ENCODE measurements around the gene GFY.

Gene GFY

GRCh38 chr19:49427339-49427738 is 2.2 kb downstream of the GFY start:
- no peaks in the 10 kb centered on the region for H3K9me3 ChIP-seq (ENCODE audit: control insufficient read depth in 5 of 5, low read length in 5 of 5)
- H3K27ac ChIP-seq (ENCODE audit: low read depth, low read length) = no peak overlapping the region
- H3K27me3 ChIP-seq (ENCODE audit: control insufficient read depth in 5 of 5, insufficient read depth in 4 of 5, low read length in 5 of 5) = peaks cover 56 to 82% (median 77%) of the 10 kb centered on the region in 5 donors
- peaks cover 0 to 25% (median 16%) of the 10 kb centered on the region in 5 donors for H3K4me1 ChIP-seq (ENCODE audit: control insufficient read depth in 5 of 5, insufficient read depth in 5 of 5, low read length in 5 of 5)
- H3K9ac ChIP-seq (ENCODE audit: low read length in 5 of 5) = no peak overlapping the region
- H3K36me3 ChIP-seq (ENCODE audit: control insufficient read depth in 5 of 5, insufficient read depth in 5 of 5, low read length in 5 of 5) = peaks cover 0 to 4% (median 0%) of the 10 kb centered on the region in 5 donors
- H3K4me3 ChIP-seq (ENCODE audit: low read depth in 1 of 5, low read length in 5 of 5) = no peak overlapping the region

GRCh38 chr19:49427855-49428546 is 2.8 kb downstream of the GFY start:
- H3K4me3 ChIP-seq (ENCODE audit: low read depth in 1 of 5, low read length in 5 of 5) = no peak overlapping the region
- H3K9me3 ChIP-seq (ENCODE audit: control insufficient read depth in 5 of 5, low read length in 5 of 5) = no peaks in the 10 kb centered on the region
- no peak overlapping the region for H3K9ac ChIP-seq (ENCODE audit: low read length in 5 of 5)
- H3K4me1 ChIP-seq (ENCODE audit: control insufficient read depth in 5 of 5, insufficient read depth in 5 of 5, low read length in 5 of 5) = peaks cover 0 to 19% (median 10%) of the 10 kb centered on the region in 5 donors
- peaks cover 51 to 79% (median 77%) of the 10 kb centered on the region in 5 donors for H3K27me3 ChIP-seq (ENCODE audit: control insufficient read depth in 5 of 5, insufficient read depth in 4 of 5, low read length in 5 of 5)
- peaks cover 0 to 4% (median 0%) of the 10 kb centered on the region in 5 donors for H3K36me3 ChIP-seq (ENCODE audit: control insufficient read depth in 5 of 5, insufficient read depth in 5 of 5, low read length in 5 of 5)
- no peak overlapping the region for H3K27ac ChIP-seq (ENCODE audit: low read depth, low read length)

DNA sequence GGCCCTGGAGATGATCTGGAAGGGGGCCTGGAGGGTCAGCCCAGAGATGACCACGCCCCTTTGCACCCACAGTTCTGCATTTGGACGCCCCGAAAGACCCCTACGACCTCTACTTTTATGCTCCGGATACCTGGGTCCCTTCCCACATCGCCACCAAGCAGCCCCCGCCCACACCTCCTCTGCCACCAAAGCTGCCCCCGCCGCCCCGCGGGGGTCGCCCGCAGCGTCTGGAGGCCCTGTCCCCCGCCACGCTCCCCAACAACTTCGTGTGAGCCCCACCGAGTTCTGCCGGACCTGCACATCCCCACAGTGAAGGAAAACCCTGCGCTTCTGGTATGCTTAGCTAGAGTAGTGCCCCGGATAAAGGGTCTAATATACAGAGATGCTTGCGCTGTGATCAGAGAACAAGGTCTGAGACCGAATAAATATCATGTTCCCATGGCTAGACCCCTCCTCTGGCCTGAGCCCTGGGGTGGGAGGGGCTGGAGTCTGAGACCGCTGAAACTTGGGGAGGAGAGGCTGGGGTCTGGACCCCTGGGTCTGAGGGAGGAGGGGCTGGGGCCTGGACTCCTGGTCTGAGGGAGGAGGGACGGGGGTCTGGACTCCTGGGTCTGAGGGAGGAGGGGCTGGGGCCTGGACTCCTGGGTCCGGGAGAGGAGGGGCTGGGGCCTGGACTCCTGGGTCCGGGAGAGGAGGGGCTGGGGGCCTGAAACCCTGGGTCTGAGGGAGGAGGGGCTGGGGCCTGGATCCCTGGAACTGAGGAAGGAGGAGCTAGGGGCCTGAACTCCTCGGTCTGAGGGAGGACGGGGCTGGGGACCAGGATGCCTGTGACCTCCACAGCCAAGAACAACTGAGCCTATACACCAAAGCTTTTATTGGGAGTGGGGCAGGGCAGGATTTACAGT is 3.6 kb downstream of the GFY start:
- no peak overlapping the region for H3K27ac ChIP-seq (ENCODE audit: low read depth, low read length)
- H3K4me1 ChIP-seq (ENCODE audit: control insufficient read depth in 5 of 5, insufficient read depth in 5 of 5, low read length in 5 of 5) = peaks cover 0 to 13% (median 8%) of the 10 kb centered on the region in 5 donors
- H3K9me3 ChIP-seq (ENCODE audit: control insufficient read depth in 5 of 5, low read length in 5 of 5) = no peaks in the 10 kb centered on the region
- peaks cover 0 to 4% (median 0%) of the 10 kb centered on the region in 5 donors for H3K36me3 ChIP-seq (ENCODE audit: control insufficient read depth in 5 of 5, insufficient read depth in 5 of 5, low read length in 5 of 5)
- peaks cover 44 to 77% (median 76%) of the 10 kb centered on the region in 5 donors for H3K27me3 ChIP-seq (ENCODE audit: control insufficient read depth in 5 of 5, insufficient read depth in 4 of 5, low read length in 5 of 5)
- H3K4me3 ChIP-seq (ENCODE audit: low read depth in 1 of 5, low read length in 5 of 5) = no peak overlapping the region
- no peak overlapping the region for H3K9ac ChIP-seq (ENCODE audit: low read length in 5 of 5)

- H3K4me1 ChIP-seq (ENCODE audit: control insufficient read depth in 5 of 5, insufficient read depth in 5 of 5, low read length in 5 of 5) = peaks cover 0 to 13% (median 8%) of the 10 kb centered on the region in 5 donors
- H3K27me3 ChIP-seq (ENCODE audit: control insufficient read depth in 5 of 5, insufficient read depth in 4 of 5, low read length in 5 of 5) = peaks cover 43 to 81% (median 77%) of the 10 kb centered on the region in 5 donors
- H3K27ac ChIP-seq (ENCODE audit: low read depth, low read length) = no peak overlapping the region
- H3K9me3 ChIP-seq (ENCODE audit: control insufficient read depth in 5 of 5, low read length in 5 of 5) = no peaks in the 10 kb centered on the region
- peaks cover 0 to 4% (median 0%) of the 10 kb centered on the region in 5 donors for H3K36me3 ChIP-seq (ENCODE audit: control insufficient read depth in 5 of 5, insufficient read depth in 5 of 5, low read length in 5 of 5)
- no peak overlapping the region for H3K4me3 ChIP-seq (ENCODE audit: low read depth in 1 of 5, low read length in 5 of 5)
- no peak overlapping the region for H3K9ac ChIP-seq (ENCODE audit: low read length in 5 of 5)
Observed at GRCh38 chr19:49430172-49430677, 5.0 kb downstream of the GFY start.

DNA sequence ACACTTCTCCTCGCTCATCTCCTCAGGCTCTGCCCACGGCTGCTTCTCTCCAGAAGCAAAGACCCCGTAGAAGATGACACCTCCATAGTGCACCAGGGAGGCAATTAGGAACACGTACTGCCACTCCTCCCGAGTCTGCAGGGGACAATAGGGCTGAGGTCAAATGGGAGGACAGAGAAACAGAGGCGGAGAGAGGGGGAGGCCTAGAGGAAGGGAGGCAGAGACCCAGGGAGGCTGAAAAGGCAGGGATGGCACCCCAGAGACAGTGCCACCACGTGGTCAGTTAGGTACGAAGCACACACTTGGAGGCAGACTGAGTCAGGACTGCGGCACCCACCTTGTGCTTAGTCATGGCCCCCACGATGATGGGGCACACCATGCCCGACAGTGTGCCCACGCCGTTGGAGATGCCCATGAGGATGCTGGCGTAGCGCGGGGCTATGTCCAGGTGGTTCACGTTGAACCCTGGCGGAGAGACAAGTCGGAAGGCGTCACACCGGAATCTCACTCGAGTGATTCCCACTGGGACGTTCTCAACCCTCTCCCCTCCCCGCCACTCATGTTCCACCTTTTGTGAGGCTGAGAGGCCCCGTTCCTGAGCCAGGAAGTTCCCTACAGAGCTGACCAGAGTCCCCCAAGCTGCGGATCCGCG is 5.6 kb downstream of the GFY start:
- Histone ChIP-seq H3K9me3 (ENCODE audit: control insufficient read depth in 5 of 5, low read length in 5 of 5) (no peaks in the 10 kb centered on the region), H3K4me1 (ENCODE audit: control insufficient read depth in 5 of 5, insufficient read depth in 5 of 5, low read length in 5 of 5) (peaks cover 0 to 13% (median 8%) of the 10 kb centered on the region in 5 donors), H3K36me3 (ENCODE audit: control insufficient read depth in 5 of 5, insufficient read depth in 5 of 5, low read length in 5 of 5) (peaks cover 0 to 4% (median 0%) of the 10 kb centered on the region in 5 donors), H3K4me3 (ENCODE audit: low read depth in 1 of 5, low read length in 5 of 5) (no peak overlapping the region), H3K27ac (ENCODE audit: low read depth, low read length) (no peak overlapping the region), H3K27me3 (ENCODE audit: control insufficient read depth in 5 of 5, insufficient read depth in 4 of 5, low read length in 5 of 5) (peaks cover 37 to 81% (median 75%) of the 10 kb centered on the region in 5 donors), H3K9ac (ENCODE audit: low read length in 5 of 5) (no peak overlapping the region)

- H3K36me3 ChIP-seq (ENCODE audit: control insufficient read depth in 5 of 5, insufficient read depth in 5 of 5, low read length in 5 of 5) = peaks cover 0 to 4% (median 0%) of the 10 kb centered on the region in 5 donors
- H3K4me3 ChIP-seq (ENCODE audit: low read depth in 1 of 5, low read length in 5 of 5) = no peak overlapping the region
- H3K4me1 ChIP-seq (ENCODE audit: control insufficient read depth in 5 of 5, insufficient read depth in 5 of 5, low read length in 5 of 5) = peaks cover 0 to 10% (median 8%) of the 10 kb centered on the region in 5 donors
- no peak overlapping the region for H3K9ac ChIP-seq (ENCODE audit: low read length in 5 of 5)
- no peaks in the 10 kb centered on the region for H3K9me3 ChIP-seq (ENCODE audit: control insufficient read depth in 5 of 5, low read length in 5 of 5)
- H3K27ac ChIP-seq (ENCODE audit: low read depth, low read length) = no peak overlapping the region
- H3K27me3 ChIP-seq (ENCODE audit: control insufficient read depth in 5 of 5, insufficient read depth in 4 of 5, low read length in 5 of 5) = peaks cover 32 to 80% (median 75%) of the 10 kb centered on the region in 5 donors
Observed at GRCh38 chr19:49431330-49431749, 6.2 kb downstream of the GFY start.

GRCh38 chr19:49432141-49433073 is 7.2 kb downstream of the GFY start:
- no peaks in the 10 kb centered on the region for H3K9me3 ChIP-seq (ENCODE audit: control insufficient read depth in 5 of 5, low read length in 5 of 5)
- H3K4me3 ChIP-seq (ENCODE audit: low read depth in 1 of 5, low read length in 5 of 5) = no peak overlapping the region
- H3K9ac ChIP-seq (ENCODE audit: low read length in 5 of 5) = no peak overlapping the region
- peaks cover 24 to 79% (median 71%) of the 10 kb centered on the region in 5 donors for H3K27me3 ChIP-seq (ENCODE audit: control insufficient read depth in 5 of 5, insufficient read depth in 4 of 5, low read length in 5 of 5)
- H3K36me3 ChIP-seq (ENCODE audit: control insufficient read depth in 5 of 5, insufficient read depth in 5 of 5, low read length in 5 of 5) = peaks cover 0 to 4% (median 0%) of the 10 kb centered on the region in 5 donors
- H3K4me1 ChIP-seq (ENCODE audit: control insufficient read depth in 5 of 5, insufficient read depth in 5 of 5, low read length in 5 of 5) = peaks cover 0 to 14% (median 8%) of the 10 kb centered on the region in 5 donors
- no peak overlapping the region for H3K27ac ChIP-seq (ENCODE audit: low read depth, low read length)

- Histone ChIP-seq H3K27ac (ENCODE audit: low read depth, low read length) (no peak overlapping the region), H3K9me3 (ENCODE audit: control insufficient read depth in 5 of 5, low read length in 5 of 5) (no peaks in the 10 kb centered on the region), H3K9ac (ENCODE audit: low read length in 5 of 5) (no peak overlapping the region), H3K4me3 (ENCODE audit: low read depth in 1 of 5, low read length in 5 of 5) (no peak overlapping the region), H3K36me3 (ENCODE audit: control insufficient read depth in 5 of 5, insufficient read depth in 5 of 5, low read length in 5 of 5) (peaks cover 0 to 4% (median 0%) of the 10 kb centered on the region in 5 donors), H3K27me3 (ENCODE audit: control insufficient read depth in 5 of 5, insufficient read depth in 4 of 5, low read length in 5 of 5) (peaks cover 21 to 80% (median 69%) of the 10 kb centered on the region in 5 donors), H3K4me1 (ENCODE audit: control insufficient read depth in 5 of 5, insufficient read depth in 5 of 5, low read length in 5 of 5) (peaks cover 0 to 7% (median 2%) of the 10 kb centered on the region in 5 donors)
Observed at GRCh38 chr19:49433240-49433901, 8.2 kb downstream of the GFY start.

All from subcutaneous abdominal adipose tissue (tissue), 5 donors.